ENCODE data around the gene DDIAS.

The DDIAS gene

GRCh38 chr11:82974135-82974534 is 72.6 kb downstream of the DDIAS start:
- no peak for TF ChIP-seq CTCF (IDR thresholded peaks at IDR 0.05; ENCODE audit: borderline replicate concordance, insufficient read depth, low read depth, low read length)
- H3K4me3 ChIP-seq (ENCODE audit: low read depth, low read length): no peak overlapping the region

- H3K4me3 ChIP-seq (ENCODE audit: low read depth, low read length): no peak overlapping the region
- no peak for TF ChIP-seq CTCF (IDR thresholded peaks at IDR 0.05; ENCODE audit: borderline replicate concordance, insufficient read depth, low read depth, low read length)
These were observed 73.3 kb downstream of the DDIAS start for GRCh38 chr11:82974851-82975250.

GRCh38 chr11:82975882-82976281 is 74.3 kb downstream of the DDIAS start:
- no peak overlapping the region for H3K4me3 ChIP-seq (ENCODE audit: low read depth, low read length)
- TF ChIP-seq CTCF (IDR thresholded peaks at IDR 0.05; ENCODE audit: borderline replicate concordance, insufficient read depth, low read depth, low read length): no peak

GRCh38 chr11:82976786-82977185 is 75.2 kb downstream of the DDIAS start:
- TF ChIP-seq CTCF (IDR thresholded peaks at IDR 0.05; ENCODE audit: borderline replicate concordance, insufficient read depth, low read depth, low read length): no peak
- no peak overlapping the region for H3K4me3 ChIP-seq (ENCODE audit: low read depth, low read length)

- TF ChIP-seq CTCF (IDR thresholded peaks at IDR 0.05; ENCODE audit: borderline replicate concordance, insufficient read depth, low read depth, low read length): no peak
- H3K4me3 ChIP-seq (ENCODE audit: low read depth, low read length): no peak overlapping the region
These were observed 77.0 kb downstream of the DDIAS start for GRCh38 chr11:82978422-82979099.

- no peak overlapping the region for H3K4me3 ChIP-seq (ENCODE audit: low read depth, low read length)
- TF ChIP-seq CTCF (IDR thresholded peaks at IDR 0.05; ENCODE audit: borderline replicate concordance, insufficient read depth, low read depth, low read length): no peak
These were observed 78.3 kb downstream of the DDIAS start for GRCh38 chr11:82979824-82980223.

- TF ChIP-seq CTCF (IDR thresholded peaks at IDR 0.05; ENCODE audit: borderline replicate concordance, insufficient read depth, low read depth, low read length): no peak
- H3K4me3 ChIP-seq (ENCODE audit: low read depth, low read length): no peak overlapping the region
These were observed 78.8 kb downstream of the DDIAS start for GRCh38 chr11:82980292-82980691.
